ENCODE measurements around the gene LNPK. TPM values are rescaled to one million over a fixed set of nuclear protein-coding genes. Genes with fewer than 3 reads are reported as not detected.
"Not testable (repeated sequence)": the region's sequence is repeated elsewhere in the genome, so short reads cannot be mapped to it uniquely, and the experiment has no call there.

The LNPK gene
- total and polyA plus RNA-seq, 4 donors: 26.2 to 72.8 (median 39.6) TPM

DNA sequence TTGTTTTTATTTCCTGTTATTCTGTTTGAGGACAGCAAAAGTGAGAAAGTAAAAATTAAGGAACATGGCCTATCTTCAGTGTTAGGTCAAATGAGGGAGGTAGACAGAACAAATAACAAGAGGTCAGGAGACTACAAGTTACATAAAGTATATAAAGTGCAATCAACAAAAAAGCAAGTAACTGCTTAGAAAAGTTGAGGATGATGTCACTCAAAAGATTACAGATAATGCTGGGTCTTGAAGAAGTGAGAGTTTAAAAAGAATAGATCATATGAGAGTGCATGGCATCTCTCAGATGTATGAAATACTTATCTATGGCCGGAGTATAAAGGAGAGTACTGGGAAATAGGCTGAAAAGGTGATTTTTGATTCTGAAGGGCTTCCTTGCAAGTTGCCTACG lies 79.9 kb downstream of the LNPK start:
- Histone ChIP-seq H3K27me3 (ENCODE audit: control insufficient read depth, insufficient read depth, low read length) (no peaks in the 10 kb centered on the region), H3K9me3 (ENCODE audit: control insufficient read depth, insufficient read depth, low read length) (no peaks in the 10 kb centered on the region), H3K36me3 (ENCODE audit: control insufficient read depth, insufficient read depth, low read length) (no peaks in the 10 kb centered on the region), H3K27ac (ENCODE audit: low read depth, low read length) (no peak overlapping the region), H3K4me3 (ENCODE audit: low read depth, low read length) (no peak overlapping the region), H3K4me1 (ENCODE audit: control insufficient read depth, insufficient read depth, low read length) (no peaks in the 10 kb centered on the region)
- WGBS (ENCODE audit: insufficient coverage): 90% methylated on average over 2 of the region's 2 CpGs
- DNase-seq (ENCODE audit: low read depth in 4 of 6, low spot score in 6 of 6): no peak

- WGBS (ENCODE audit: insufficient coverage): 100% methylated on average over 1 of the region's 3 CpGs
- Histone ChIP-seq H3K9me3 (ENCODE audit: control insufficient read depth, insufficient read depth, low read length) (no peaks in the 10 kb centered on the region), H3K36me3 (ENCODE audit: control insufficient read depth, insufficient read depth, low read length) (no peaks in the 10 kb centered on the region), H3K27ac (ENCODE audit: low read depth, low read length) (no peak overlapping the region), H3K4me1 (ENCODE audit: control insufficient read depth, insufficient read depth, low read length) (no peaks in the 10 kb centered on the region), H3K4me3 (ENCODE audit: low read depth, low read length) (no peak overlapping the region), H3K27me3 (ENCODE audit: control insufficient read depth, insufficient read depth, low read length) (no peaks in the 10 kb centered on the region)
- DNase-seq (ENCODE audit: low read depth in 4 of 6, low spot score in 6 of 6): no peak
Measured at GRCh38 chr2:175918935-175919334, 83.1 kb downstream of the LNPK start.

DNA sequence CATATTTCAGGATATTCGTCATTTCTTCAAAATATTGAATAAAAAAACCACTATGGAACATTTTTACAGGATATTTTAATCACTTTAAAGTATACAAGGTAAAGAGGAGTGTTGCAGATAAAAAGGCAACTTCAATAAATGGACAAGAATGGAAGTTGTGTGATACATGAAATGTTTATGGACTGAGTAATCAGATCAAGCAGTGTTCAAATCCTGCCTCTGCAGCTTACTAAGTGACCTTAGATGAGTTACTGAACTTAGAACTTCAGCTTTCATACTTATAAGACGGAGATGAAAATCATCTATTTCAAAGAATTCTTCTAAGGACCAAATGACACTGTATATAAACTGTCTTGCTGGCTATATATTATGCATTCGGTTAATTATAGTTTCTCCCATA lies 87.2 kb downstream of the LNPK start:
- H3K27me3 ChIP-seq (ENCODE audit: control insufficient read depth, insufficient read depth, low read length): no peaks in the 10 kb centered on the region
- no CpG with 5 or more reads among the region's 3 CpGs for WGBS (ENCODE audit: insufficient coverage)
- no peaks in the 10 kb centered on the region for H3K36me3 ChIP-seq (ENCODE audit: control insufficient read depth, insufficient read depth, low read length)
- no peak overlapping the region for H3K27ac ChIP-seq (ENCODE audit: low read depth, low read length)
- H3K4me3 ChIP-seq (ENCODE audit: low read depth, low read length): no peak overlapping the region
- no peaks in the 10 kb centered on the region for H3K9me3 ChIP-seq (ENCODE audit: control insufficient read depth, insufficient read depth, low read length)
- no peak for DNase-seq (ENCODE audit: low read depth in 4 of 6, low spot score in 6 of 6)
- H3K4me1 ChIP-seq (ENCODE audit: control insufficient read depth, insufficient read depth, low read length): no peaks in the 10 kb centered on the region

GRCh38 chr2:175913849-175914743 lies 88.0 kb downstream of the LNPK start:
- H3K36me3 ChIP-seq (ENCODE audit: control insufficient read depth, insufficient read depth, low read length); H3K9me3 ChIP-seq (ENCODE audit: control insufficient read depth, insufficient read depth, low read length); H3K4me1 ChIP-seq (ENCODE audit: control insufficient read depth, insufficient read depth, low read length); H3K27me3 ChIP-seq (ENCODE audit: control insufficient read depth, insufficient read depth, low read length); DNase-seq (ENCODE audit: low read depth in 4 of 6, low spot score in 6 of 6); H3K4me3 ChIP-seq (ENCODE audit: low read depth, low read length); H3K27ac ChIP-seq (ENCODE audit: low read depth, low read length): not testable (repeated sequence)
- WGBS (ENCODE audit: insufficient coverage): 78% methylated on average over 8 of the region's 12 CpGs

DNA sequence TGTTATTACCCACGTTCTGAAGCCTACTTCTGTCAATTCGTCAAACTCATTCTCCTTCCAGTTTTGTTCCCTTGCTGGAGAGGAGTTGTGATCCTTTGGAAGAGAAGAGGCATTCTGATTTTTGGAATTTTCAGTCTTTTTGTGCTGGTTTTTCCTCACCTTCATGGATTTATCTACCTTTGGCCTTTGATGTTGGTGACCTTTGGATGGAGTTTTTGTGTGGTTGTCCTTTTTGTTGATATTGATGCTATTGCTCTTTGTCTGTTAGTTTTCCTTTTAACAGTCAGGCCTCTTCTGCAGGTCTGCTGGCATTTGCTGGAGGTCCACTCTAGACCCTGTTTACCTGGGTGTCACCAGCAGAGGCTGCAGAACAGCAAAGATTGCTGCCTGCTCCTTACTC lies 88.8 kb downstream of the LNPK start:
- H3K4me3 ChIP-seq (ENCODE audit: low read depth, low read length); H3K9me3 ChIP-seq (ENCODE audit: control insufficient read depth, insufficient read depth, low read length); H3K4me1 ChIP-seq (ENCODE audit: control insufficient read depth, insufficient read depth, low read length); DNase-seq (ENCODE audit: low read depth in 4 of 6, low spot score in 6 of 6); H3K27me3 ChIP-seq (ENCODE audit: control insufficient read depth, insufficient read depth, low read length); H3K36me3 ChIP-seq (ENCODE audit: control insufficient read depth, insufficient read depth, low read length); H3K27ac ChIP-seq (ENCODE audit: low read depth, low read length): not testable (repeated sequence)
- no CpG with 5 or more reads among the region's 2 CpGs for WGBS (ENCODE audit: insufficient coverage)

DNA sequence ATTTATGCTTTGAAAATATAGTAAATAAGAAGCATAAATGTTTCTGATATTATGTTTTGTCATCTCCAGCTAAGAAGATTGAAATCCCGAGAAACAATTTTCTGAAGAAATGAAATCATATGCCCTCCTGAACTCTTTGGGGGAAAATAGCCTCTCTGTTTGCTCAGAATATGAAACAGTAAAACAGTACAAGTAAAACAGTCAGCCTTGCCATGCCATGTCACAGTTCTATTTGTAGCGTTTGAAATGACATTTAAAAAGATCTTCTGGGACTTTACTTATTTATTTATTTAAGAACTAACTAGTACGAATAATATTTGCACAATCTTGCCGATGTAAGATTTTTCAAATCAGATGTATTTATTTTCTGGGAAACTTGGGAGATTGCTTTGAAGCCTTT lies 98.0 kb downstream of the LNPK start:
- H3K4me1 ChIP-seq (ENCODE audit: control insufficient read depth, insufficient read depth, low read length): no peaks in the 10 kb centered on the region
- no peaks in the 10 kb centered on the region for H3K36me3 ChIP-seq (ENCODE audit: control insufficient read depth, insufficient read depth, low read length)
- no peak overlapping the region for H3K4me3 ChIP-seq (ENCODE audit: low read depth, low read length)
- 92% methylated on average over 2 of the region's 4 CpGs for WGBS (ENCODE audit: insufficient coverage)
- H3K9me3 ChIP-seq (ENCODE audit: control insufficient read depth, insufficient read depth, low read length): no peaks in the 10 kb centered on the region
- H3K27me3 ChIP-seq (ENCODE audit: control insufficient read depth, insufficient read depth, low read length): no peaks in the 10 kb centered on the region
- no peak overlapping the region for H3K27ac ChIP-seq (ENCODE audit: low read depth, low read length)
- no peak for DNase-seq (ENCODE audit: low read depth in 4 of 6, low spot score in 6 of 6)

DNA sequence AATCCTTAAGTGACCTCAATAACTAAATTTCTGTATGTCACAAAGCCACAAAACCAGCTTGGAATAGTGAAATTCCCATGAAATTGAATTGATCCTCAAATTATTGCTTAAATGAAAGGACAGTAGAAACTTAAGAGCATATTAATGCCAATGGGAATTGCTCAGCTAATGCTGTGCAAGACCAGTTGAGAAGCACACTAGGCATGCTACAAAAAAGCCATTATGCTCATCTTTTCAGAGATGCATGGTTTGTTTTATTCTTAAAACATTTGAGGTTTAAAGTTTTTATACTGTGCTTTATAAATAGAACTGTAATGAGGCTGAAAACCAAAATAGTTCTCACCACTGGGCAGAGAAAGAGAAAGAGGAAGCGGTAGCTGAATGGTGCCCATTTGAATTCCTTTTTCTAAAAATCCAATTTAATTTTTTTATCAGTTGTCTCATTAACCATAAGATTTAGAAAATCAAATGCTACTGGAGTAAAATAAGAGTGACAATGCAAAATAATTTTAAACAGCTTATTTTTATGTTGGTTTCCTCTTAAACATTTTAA lies 98.6 kb downstream of the LNPK start:
- WGBS (ENCODE audit: insufficient coverage): no CpG with 5 or more reads among the region's 1 CpG
- Histone ChIP-seq H3K4me3 (ENCODE audit: low read depth, low read length) (no peak overlapping the region), H3K27ac (ENCODE audit: low read depth, low read length) (no peak overlapping the region), H3K27me3 (ENCODE audit: control insufficient read depth, insufficient read depth, low read length) (no peaks in the 10 kb centered on the region), H3K4me1 (ENCODE audit: control insufficient read depth, insufficient read depth, low read length) (no peaks in the 10 kb centered on the region), H3K9me3 (ENCODE audit: control insufficient read depth, insufficient read depth, low read length) (no peaks in the 10 kb centered on the region), H3K36me3 (ENCODE audit: control insufficient read depth, insufficient read depth, low read length) (no peaks in the 10 kb centered on the region)
- no peak for DNase-seq (ENCODE audit: low read depth in 4 of 6, low spot score in 6 of 6)

DNA sequence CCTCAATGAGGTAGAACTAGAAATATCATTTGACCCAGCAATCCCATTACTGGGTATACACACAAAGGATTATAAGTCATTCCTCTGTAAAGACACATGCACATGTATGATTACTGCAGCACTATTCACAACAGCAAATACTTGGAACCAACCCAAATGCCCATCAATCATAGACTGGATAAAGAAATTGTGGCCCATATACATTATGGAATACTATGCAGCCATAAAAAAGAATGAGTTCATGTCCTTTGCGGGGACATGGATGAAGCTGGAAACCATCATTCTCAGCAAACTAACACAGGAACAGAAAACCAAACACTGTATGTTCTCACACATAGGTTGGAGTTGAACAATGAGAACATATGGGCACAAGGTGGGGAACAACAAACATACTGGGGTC lies 106.1 kb downstream of the LNPK start:
- not testable (repeated sequence) for H3K36me3 ChIP-seq (ENCODE audit: control insufficient read depth, insufficient read depth, low read length); DNase-seq (ENCODE audit: low read depth in 4 of 6, low spot score in 6 of 6); H3K9me3 ChIP-seq (ENCODE audit: control insufficient read depth, insufficient read depth, low read length); H3K4me3 ChIP-seq (ENCODE audit: low read depth, low read length); H3K4me1 ChIP-seq (ENCODE audit: control insufficient read depth, insufficient read depth, low read length); H3K27ac ChIP-seq (ENCODE audit: low read depth, low read length); H3K27me3 ChIP-seq (ENCODE audit: control insufficient read depth, insufficient read depth, low read length)
- WGBS (ENCODE audit: insufficient coverage): no CpG with 5 or more reads among the region's 1 CpG

GRCh38 chr2:175892046-175892445 lies 110.0 kb downstream of the LNPK start:
- Histone ChIP-seq H3K27me3 (ENCODE audit: control insufficient read depth, insufficient read depth, low read length) (no peaks in the 10 kb centered on the region), H3K4me1 (ENCODE audit: control insufficient read depth, insufficient read depth, low read length) (no peaks in the 10 kb centered on the region), H3K27ac (ENCODE audit: low read depth, low read length) (no peak overlapping the region), H3K36me3 (ENCODE audit: control insufficient read depth, insufficient read depth, low read length) (no peaks in the 10 kb centered on the region), H3K9me3 (ENCODE audit: control insufficient read depth, insufficient read depth, low read length) (no peaks in the 10 kb centered on the region), H3K4me3 (ENCODE audit: low read depth, low read length) (no peak overlapping the region)
- WGBS (ENCODE audit: insufficient coverage): no CpG with 5 or more reads among the region's 2 CpGs
- no peak for DNase-seq (ENCODE audit: low read depth in 4 of 6, low spot score in 6 of 6)

DNA sequence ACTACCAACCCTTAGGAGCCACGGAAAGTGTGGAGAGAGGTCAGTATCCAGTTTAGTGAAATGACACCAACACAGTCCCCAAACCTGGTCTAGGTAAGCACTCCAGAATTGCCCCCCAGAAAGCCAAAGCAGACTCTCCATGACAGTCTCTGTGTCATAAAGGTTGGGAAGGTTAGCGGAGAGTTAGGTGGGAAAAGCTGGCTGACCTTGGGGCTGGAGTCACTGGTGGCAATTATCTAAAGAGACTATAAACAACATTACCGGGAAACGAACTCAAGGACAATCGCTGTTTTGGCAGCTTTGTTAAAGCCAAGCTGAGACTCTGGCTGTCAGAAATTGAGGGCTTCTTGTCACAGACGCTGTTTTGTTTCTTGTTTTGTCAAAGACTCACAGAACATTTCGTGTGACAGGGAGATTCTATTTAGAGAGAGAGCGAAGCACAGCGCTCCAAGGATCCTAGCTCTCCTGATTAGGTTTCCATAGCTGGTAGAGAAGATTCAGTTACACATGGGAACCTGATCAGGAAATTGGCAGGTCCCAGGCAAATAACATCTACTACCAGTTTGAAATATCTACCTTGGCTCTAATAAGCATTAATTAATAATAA lies 111.3 kb downstream of the LNPK start:
- no peaks in the 10 kb centered on the region for H3K4me1 ChIP-seq (ENCODE audit: control insufficient read depth, insufficient read depth, low read length)
- no peaks in the 10 kb centered on the region for H3K36me3 ChIP-seq (ENCODE audit: control insufficient read depth, insufficient read depth, low read length)
- H3K27me3 ChIP-seq (ENCODE audit: control insufficient read depth, insufficient read depth, low read length): no peaks in the 10 kb centered on the region
- no peaks in the 10 kb centered on the region for H3K9me3 ChIP-seq (ENCODE audit: control insufficient read depth, insufficient read depth, low read length)
- no peak overlapping the region for H3K27ac ChIP-seq (ENCODE audit: low read depth, low read length)
- DNase-seq (ENCODE audit: low read depth in 4 of 6, low spot score in 6 of 6): no peak
- WGBS (ENCODE audit: insufficient coverage): 63% methylated on average over 5 of the region's 9 CpGs
- no peak overlapping the region for H3K4me3 ChIP-seq (ENCODE audit: low read depth, low read length)
